ELF-1 (cell line): Measurements from ENCODE around the gene FAM20A.

Experiments
- DNase-seq: peaks from one replicate; pipeline ENCODE4 v3.0.0-alpha.2; 2016; ENCODE audit warnings: low read depth, low spot score

Gene FAM20A

GRCh38 chr17:68566442-68566738, 34.8 kb downstream of the FAM20A start:
- DNase-seq, result no peak

DNA sequence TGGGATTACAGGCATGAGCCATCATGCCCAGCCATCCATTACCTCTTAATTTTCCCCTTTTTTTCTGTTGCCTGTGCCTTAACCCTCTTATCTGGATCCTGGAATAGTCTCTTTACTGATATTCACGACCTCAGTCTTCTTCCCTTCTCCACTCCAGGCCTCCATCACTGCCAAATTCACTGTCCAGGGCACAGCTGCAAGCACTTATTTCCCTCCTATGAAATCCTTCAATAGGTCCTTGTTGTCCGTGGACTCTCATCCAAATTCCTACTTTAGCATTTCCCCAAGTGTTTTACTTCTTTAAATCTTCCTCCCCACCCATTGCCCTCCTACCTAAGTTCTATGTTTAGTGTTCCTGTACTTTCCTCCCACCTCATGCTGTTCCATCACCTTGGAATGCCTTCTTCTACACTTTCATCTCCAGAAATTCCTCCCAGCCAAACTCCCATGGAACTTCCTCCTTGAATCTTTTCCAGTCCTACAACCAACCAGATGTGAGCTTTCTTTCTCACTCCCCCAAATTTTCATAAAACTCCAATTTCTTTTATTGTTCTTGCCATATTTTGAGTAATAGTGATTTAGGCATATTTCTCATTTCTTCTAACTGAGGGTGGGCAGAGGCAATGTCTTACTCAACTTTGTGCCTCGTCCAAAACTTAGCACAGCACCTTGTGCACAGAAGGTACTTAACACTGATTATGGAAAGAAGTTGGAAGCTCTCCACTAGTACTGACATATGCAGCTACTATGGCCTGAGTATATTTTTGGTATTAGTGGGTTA, 35.3 kb downstream of the FAM20A start:
- no peak for DNase-seq

GRCh38 chr17:68564415-68565111, 36.6 kb downstream of the FAM20A start:
- DNase-seq, result no peak

GRCh38 chr17:68562736-68563135, 38.4 kb downstream of the FAM20A start:
- no peak for DNase-seq

GRCh38 chr17:68560966-68561720, 40.0 kb downstream of the FAM20A start:
- no peak for DNase-seq

GRCh38 chr17:68559316-68559715, 41.9 kb downstream of the FAM20A start:
- DNase-seq, result no peak

DNA sequence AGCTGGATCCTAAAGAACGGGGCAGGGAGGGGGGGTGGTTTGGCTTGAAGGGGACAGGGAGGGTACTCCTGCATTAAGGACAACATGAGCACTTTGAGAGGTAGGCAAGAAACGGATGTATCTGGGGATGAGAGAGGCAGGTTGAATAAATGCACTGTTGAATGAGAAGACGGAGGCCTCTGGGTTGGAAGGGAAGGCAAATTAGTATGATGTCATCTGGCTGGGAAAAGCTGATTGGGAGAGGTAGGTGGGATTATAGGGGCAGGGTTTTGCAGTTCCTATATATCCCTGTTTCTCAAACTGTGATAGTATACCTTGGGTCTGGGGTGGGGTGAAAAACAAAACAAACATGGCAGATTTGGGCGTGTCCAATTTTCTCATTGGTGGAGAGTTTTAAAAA, 44.6 kb downstream of the FAM20A start:
- no peak for DNase-seq

DNA sequence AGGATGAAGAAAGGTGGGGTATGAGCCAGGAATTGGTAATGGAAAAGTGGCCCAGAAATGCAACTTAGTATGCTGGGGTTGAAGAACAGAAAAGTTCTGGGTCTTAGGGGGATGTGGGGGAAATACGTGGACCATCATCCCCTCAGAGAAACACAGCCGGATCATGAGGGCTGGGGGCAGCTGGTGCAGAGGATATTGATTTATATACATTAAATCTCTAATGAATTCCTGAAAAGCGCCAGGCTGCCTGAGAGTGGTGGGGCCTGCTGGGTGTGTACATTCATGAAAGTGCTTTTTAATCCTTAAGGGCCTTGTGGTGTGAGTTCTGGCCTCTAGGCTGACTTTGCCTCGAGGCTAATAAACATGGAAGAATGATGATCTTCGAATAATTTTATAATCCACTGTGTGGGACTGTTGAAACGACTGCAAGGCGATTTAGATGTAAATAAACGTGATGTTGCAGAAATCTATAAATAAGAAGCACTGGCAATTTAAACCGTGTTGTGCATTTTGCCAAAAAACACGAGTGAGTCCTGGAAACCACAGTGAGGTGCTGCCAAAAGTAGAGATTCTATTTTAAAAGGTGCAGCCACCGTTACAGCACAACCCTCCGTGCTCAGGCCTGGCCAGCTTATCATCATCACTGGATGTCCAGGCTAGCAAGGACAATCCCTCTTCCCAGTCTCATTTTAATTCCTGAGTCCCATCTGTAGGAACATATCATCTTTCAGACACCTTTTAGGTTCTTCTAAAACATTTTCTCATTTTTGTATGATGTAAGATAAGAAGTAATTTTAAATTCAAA, 56.9 kb downstream of the FAM20A start:
- no peak for DNase-seq

- DNase-seq, result no peak
Measured at GRCh38 chr17:68542698-68543463, 58.3 kb downstream of the FAM20A start.

- DNase-seq, result no peak
Measured at GRCh38 chr17:68541816-68542215, 59.4 kb downstream of the FAM20A start.

- no peak for DNase-seq
Measured at GRCh38 chr17:68540981-68541380, 60.2 kb downstream of the FAM20A start.

GRCh38 chr17:68539548-68540467, 61.4 kb downstream of the FAM20A start:
- DNase-seq, result peak; percentile 61

DNA sequence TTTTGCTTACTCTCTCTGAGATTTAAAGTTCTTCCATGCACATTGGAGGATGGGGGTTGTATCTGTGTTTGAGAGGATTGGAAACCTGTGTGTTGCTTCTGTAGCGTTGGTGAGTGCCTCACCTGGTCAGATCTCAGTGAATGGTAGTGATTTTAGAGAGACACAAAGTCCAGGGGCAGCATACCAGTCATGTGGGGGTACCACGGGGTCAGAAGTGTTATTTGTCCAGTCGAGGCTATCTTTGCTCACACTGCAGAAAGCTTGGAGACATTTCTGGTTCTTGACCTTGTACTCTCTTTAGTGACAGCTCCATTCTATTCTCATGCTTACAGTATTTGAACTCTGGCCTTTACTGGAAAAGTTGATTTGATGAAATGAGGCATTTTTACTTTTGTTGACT, 65.2 kb downstream of the FAM20A start:
- DNase-seq, result no peak

DNA sequence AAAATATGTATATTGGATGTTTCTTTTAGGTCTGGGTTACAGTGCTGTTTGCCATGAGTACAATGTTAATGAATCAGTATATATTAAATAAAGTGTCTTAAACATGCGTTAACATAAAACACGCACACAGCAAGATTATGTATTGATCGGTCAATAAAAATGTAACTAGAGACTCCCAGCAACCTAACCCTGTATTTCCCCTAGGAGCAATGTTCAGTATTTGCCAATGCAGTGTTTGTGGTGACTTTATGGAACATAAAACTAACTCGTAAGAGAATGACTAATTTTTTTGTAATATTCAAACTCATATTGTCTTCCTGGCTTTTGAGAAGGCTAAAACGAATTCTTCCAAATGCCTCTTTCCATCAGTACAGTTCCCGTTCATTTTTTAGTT, 66.5 kb downstream of the FAM20A start:
- no peak for DNase-seq

GRCh38 chr17:68533887-68534694, 67.1 kb downstream of the FAM20A start:
- DNase-seq, result no peak

- no peak for DNase-seq
Measured at GRCh38 chr17:68532826-68533225, 68.3 kb downstream of the FAM20A start.

GRCh38 chr17:68531252-68531651, 69.9 kb downstream of the FAM20A start:
- DNase-seq, result no peak

- no peak for DNase-seq
Measured at GRCh38 chr17:68527314-68527713, 73.9 kb downstream of the FAM20A start.

GRCh38 chr17:68526548-68526947, 74.6 kb downstream of the FAM20A start:
- no peak for DNase-seq
